ENCODE data around the gene RHOXF2B. TPM values are rescaled to one million over a fixed set of nuclear protein-coding genes. Genes with fewer than 3 reads are reported as not detected.

The RHOXF2B gene
- total and polyA plus RNA-seq, 2 donors (not counting 3 experiments of a cell fraction or from before 2014, with no cell fraction given), result not detected

GRCh38 chrX:120115438-120115963 lies 38.0 kb upstream of the RHOXF2B start, which contains the start of gene RHOXF1:
Gene RHOXF1, minus strand, starts transcription at chrX:120115913. Its CDS starts 51 bp downstream, at chrX:120115862.
- no peaks in the 10 kb centered on the region for H3K79me2 ChIP-seq (ENCODE audit: control insufficient read depth, insufficient read depth, low read length)
- FAIRE-seq, result no peak
- CTCF ChIA-PET, result no interaction called here
- no peaks in the 10 kb centered on the region for H4K20me1 ChIP-seq (replicated peaks; ENCODE audit: control insufficient read depth, extremely low read depth, insufficient read depth, low read length)
- H3K4me3 ChIP-seq (replicated peaks in 1 of 3; ENCODE audit: insufficient read depth in 1 of 3, low read depth in 1 of 3, low read length in 3 of 3), result no peak within 1 kb of the TSS
- no peak within 1 kb of the TSS for H3K4me2 ChIP-seq (ENCODE audit: insufficient read depth, low read length)
- POLR2A ChIA-PET, result no interaction called here
- no peaks in the 10 kb centered on the region for H3K9me3 ChIP-seq (replicated peaks; ENCODE audit: control insufficient read depth, insufficient read depth, low read length)
- no peaks in the 10 kb centered on the region for H3K4me1 ChIP-seq (ENCODE audit: control insufficient read depth, extremely low read depth, insufficient read depth, low read length)
- intact Hi-C loops (cut with micrococcal nuclease), result no loop called here
- DNase-seq (ENCODE audit: low read depth, low spot score), result no peak
- BruUV-seq (replicated peaks), result no TSS peak
- dilution Hi-C loops (cut with MboI; ENCODE audit: extremely low pct_ligation_motif_present, low sequenced_read_pairs), result no loop called here
- H3K27ac ChIP-seq (ENCODE audit: insufficient read depth, low read depth, low read length), result no peak within 1 kb of the TSS
- no peaks in the 10 kb centered on the region for H3K27me3 ChIP-seq (ENCODE audit: control insufficient read depth in 2 of 2, insufficient read depth in 2 of 2, low read length in 2 of 2)
- H3K36me3 ChIP-seq (ENCODE audit: control insufficient read depth in 2 of 2, extremely low read depth in 1 of 2, insufficient read depth in 2 of 2, low read length in 2 of 2), result no peaks in the 10 kb centered on the region
- no peak within 1 kb of the TSS for H3K9ac ChIP-seq (replicated peaks; ENCODE audit: extremely low read depth, insufficient read depth, low read length)
- H3K9me1 ChIP-seq (replicated peaks; ENCODE audit: control insufficient read depth, extremely low read depth, insufficient read depth, low read length), result no peaks in the 10 kb centered on the region
- TF ChIP-seq, protein P1, sequence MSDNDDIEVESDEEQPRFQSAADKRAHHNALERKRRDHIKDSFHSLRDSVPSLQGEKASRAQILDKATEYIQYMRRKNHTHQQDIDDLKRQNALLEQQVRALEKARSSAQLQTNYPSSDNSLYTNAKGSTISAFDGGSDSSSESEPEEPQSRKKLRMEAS (IDR thresholded peaks at IDR 0.05; ENCODE audit: insufficient read depth, insufficient read length), result no peak
- TF ChIP-seq EZH2 (IDR thresholded peaks at IDR 0.05; ENCODE audit: borderline replicate concordance, low read depth, low read length, severe bottlenecking) (no peak), GATA2 (IDR thresholded peaks at IDR 0.05; ENCODE audit: insufficient read depth, insufficient read length, low read depth, low read length) (no peak), MYC (IDR thresholded peaks at IDR 0.05; ENCODE audit: low read depth, low read length) (no peak), FOS (IDR thresholded peaks at IDR 0.05; ENCODE audit: borderline replicate concordance, insufficient read depth, low read length) (no peak), POLR2A (IDR thresholded peaks at IDR 0.05; ENCODE audit: low read depth, low read length) (no peak), POLR2AphosphoS5 (IDR thresholded peaks at IDR 0.05; ENCODE audit: insufficient read depth, low read depth, low read length) (no peak), JUN (IDR thresholded peaks at IDR 0.05; ENCODE audit: borderline replicate concordance, insufficient read depth, insufficient read length, low read depth) (no peak)
- TF ChIP-seq, protein P2, sequence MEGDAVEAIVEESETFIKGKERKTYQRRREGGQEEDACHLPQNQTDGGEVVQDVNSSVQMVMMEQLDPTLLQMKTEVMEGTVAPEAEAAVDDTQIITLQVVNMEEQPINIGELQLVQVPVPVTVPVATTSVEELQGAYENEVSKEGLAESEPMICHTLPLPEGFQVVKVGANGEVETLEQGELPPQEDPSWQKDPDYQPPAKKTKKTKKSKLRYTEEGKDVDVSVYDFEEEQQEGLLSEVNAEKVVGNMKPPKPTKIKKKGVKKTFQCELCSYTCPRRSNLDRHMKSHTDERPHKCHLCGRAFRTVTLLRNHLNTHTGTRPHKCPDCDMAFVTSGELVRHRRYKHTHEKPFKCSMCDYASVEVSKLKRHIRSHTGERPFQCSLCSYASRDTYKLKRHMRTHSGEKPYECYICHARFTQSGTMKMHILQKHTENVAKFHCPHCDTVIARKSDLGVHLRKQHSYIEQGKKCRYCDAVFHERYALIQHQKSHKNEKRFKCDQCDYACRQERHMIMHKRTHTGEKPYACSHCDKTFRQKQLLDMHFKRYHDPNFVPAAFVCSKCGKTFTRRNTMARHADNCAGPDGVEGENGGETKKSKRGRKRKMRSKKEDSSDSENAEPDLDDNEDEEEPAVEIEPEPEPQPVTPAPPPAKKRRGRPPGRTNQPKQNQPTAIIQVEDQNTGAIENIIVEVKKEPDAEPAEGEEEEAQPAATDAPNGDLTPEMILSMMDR (IDR thresholded peaks at IDR 0.05; ENCODE audit: extremely low read depth in 1 of 2, insufficient read depth in 1 of 2, low read depth in 1 of 2, low read length in 2 of 2), result no peak
- no peak within 1 kb of the TSS for H2AFZ ChIP-seq (ENCODE audit: low read depth, low read length)
